K562 (cell line): Measurements from ENCODE around the gene CCNL1. TPM values are rescaled to one million over a fixed set of nuclear protein-coding genes. Genes with fewer than 3 reads are reported as not detected.

ENCODE experiments used
- ARHGAP35 ChIP-seq: fragments of 450-650 bp; IDR thresholded peaks from 2 replicates; pipeline ENCODE4 v1.6.1; 2018; ENCODE audit not compliant: partially characterized antibody
- BCOR ChIP-seq: fragments of 450-650 bp; IDR thresholded peaks from 2 replicates; pipeline ENCODE4 v1.6.1; 2016
- EP300 ChIP-seq: IDR thresholded peaks from 2 replicates; pipeline ENCODE4 v1.6.1; 2012; ENCODE audit warnings: low read length, improper control_type of control experiment
- EP400 ChIP-seq: fragments of 450-650 bp; IDR thresholded peaks from 2 replicates; pipeline ENCODE4 v1.6.1; 2017; ENCODE audit warnings: antibody characterized with exemption, mild to moderate bottlenecking, moderate library complexity
- FOSL1 ChIP-seq: fragments of 200-800 bp; sonication (Bioruptor generic); conservative IDR thresholded peaks from 2 replicates; pipeline ENCODE4 v1.6.1; 2016; ENCODE audit warnings: missing genetic modification characterization, missing compliant biosample characterization
- GABPA ChIP-seq: fragments of 200-800 bp; sonication (Bioruptor generic); conservative IDR thresholded peaks from 2 replicates; pipeline ENCODE4 v1.6.1; 2016; ENCODE audit warnings: low read depth, missing genetic modification characterization, missing compliant biosample characterization
- HCFC1 ChIP-seq: IDR thresholded peaks from 2 replicates; pipeline ENCODE4 v1.6.1; 2012; ENCODE audit warnings: low read depth, low read length, improper control_type of control experiment
- MCM3 ChIP-seq: fragments of 450-650 bp; IDR thresholded peaks from 2 replicates; pipeline ENCODE4 v1.6.1; 2016
- NEUROD1 ChIP-seq: fragments of 150-350 bp; IDR thresholded peaks from 2 replicates; pipeline ENCODE4 v1.6.1; 2014; ENCODE audit warnings: borderline replicate concordance, low read length, low read depth; ENCODE audit not compliant: partially characterized antibody
- NFE2 ChIP-seq: IDR thresholded peaks from 2 replicates; pipeline ENCODE4 v1.6.1; 2014; ENCODE audit warnings: antibody characterized with exemption, low read depth
- NR2C2 ChIP-seq, 2 experiments: fragments of 200-800 bp in 1 of 2; sonication (Bioruptor generic) in 1 of 2; sonication (generic) in 1 of 2; formaldehyde crosslinking in 1 of 2; IDR thresholded peaks; 2 replicates each; pipeline versions ENCODE4 v1.6.1 to v1.8.0; 2016 to 2022; ENCODE audit warnings: mild to moderate bottlenecking in 1 of 2, missing compliant biosample characterization in 1 of 2, missing genetic modification characterization in 1 of 2, missing genetic modification reagents in 1 of 2
- PHF21A ChIP-seq: fragments of 450-650 bp; IDR thresholded peaks from 2 replicates; pipeline ENCODE4 v1.6.1; 2017; ENCODE audit warnings: low read depth, borderline replicate concordance
- RBM22 ChIP-seq: fragments of 200-400 bp; formaldehyde crosslinking; IDR thresholded peaks from 2 replicates; pipeline ENCODE4 v1.6.1; 2018; ENCODE audit warnings: low read length, low read depth; ENCODE audit not compliant: poor library complexity, severe bottlenecking
- RBM25 ChIP-seq: fragments of 200-400 bp; formaldehyde crosslinking; IDR thresholded peaks from 2 replicates; pipeline ENCODE4 v1.6.1; 2018; ENCODE audit warnings: low read length, low read depth, moderate library complexity; ENCODE audit not compliant: severe bottlenecking
- STAT5A ChIP-seq: IDR thresholded peaks from 2 replicates; pipeline ENCODE4 v1.6.1; 2012; ENCODE audit warnings: low read length, inconsistent platforms, borderline replicate concordance
- TRIM24 ChIP-seq, 2 experiments: fragments of 450-650 bp; IDR thresholded peaks; 2 replicates each; pipeline ENCODE4 v1.6.1; 2016
- ZNF124 ChIP-seq: sonication (generic); formaldehyde crosslinking; IDR thresholded peaks from 2 replicates; pipeline ENCODE4 v1.8.1; 2022; ENCODE audit warnings: missing genetic modification reagents
- ZNF133 ChIP-seq: fragments of 250-450 bp; sonication (Bioruptor Pico); IDR thresholded peaks from 2 replicates; pipeline ENCODE4 v1.4.0; 2020; ENCODE audit warnings: mild to moderate bottlenecking
- polyA plus RNA-seq, 8 experiments: library from polyadenylated mRNA; depleted of rRNA in 4 of 8; stranded (reverse) in 5 of 8; unstranded in 3 of 8; fragments of >200 nt; fragmentation: Nextera tagmentation in 2 of 8; fragmentation: Illumina TruSeq in 1 of 8; extraction: Ambion mirVana in 2 of 8; extraction: Trizol in 1 of 8; gene quantifications; 2 replicates each; pipeline versions ENCODE4 v1.2.1 to v1.2.3, GENCODE V29; 2011 to 2014; ENCODE audit warnings: inconsistent platforms in 1 of 8, missing spikeins in 1 of 8
- total RNA-seq, 7 experiments: library from RNA; depleted of rRNA in 6 of 7; stranded (reverse); fragments of >200 nt in 6 of 7; fragmentation: Illumina TruSeq in 2 of 7; extraction: Trizol in 2 of 7; gene quantifications; 2 replicates each; pipeline versions ENCODE4 v1.2.1 to v1.2.3, GENCODE V29; 2011 to 2021; ENCODE audit warnings: low replicate concordance in 1 of 7
- TF ChIP-seq, protein P1 (sequence below): fragments of 450-650 bp; IDR thresholded peaks from 2 replicates; pipeline ENCODE4 v1.6.1; 2016; ENCODE audit warnings: mild to moderate bottlenecking
- TF ChIP-seq, protein P2 (sequence below), 2 experiments: fragments of 450-650 bp in 1 of 2; sonication (generic) in 1 of 2; formaldehyde crosslinking in 1 of 2; IDR thresholded peaks in 1 of 2; conservative IDR thresholded peaks in 1 of 2; 2 replicates each; pipeline versions ENCODE4 v1.6.1 to v1.8.1; 2016 to 2023; ENCODE audit warnings: mild to moderate bottlenecking in 2 of 2, moderate library complexity in 2 of 2, inconsistent platforms in 1 of 2, missing genetic modification reagents in 1 of 2
- TF ChIP-seq, protein P3 (sequence below): fragments of 450-650 bp; formaldehyde crosslinking; IDR thresholded peaks from 2 replicates; pipeline ENCODE4 v1.4.0; 2020; ENCODE audit warnings: mild to moderate bottlenecking, mixed read lengths

Gene CCNL1
- total and polyA plus RNA-seq, 9 of the 15 experiments (the other 6 are each of a cell fraction or from before 2014, with no cell fraction given): 16.1 to 186 (median 132) TPM

DNA sequence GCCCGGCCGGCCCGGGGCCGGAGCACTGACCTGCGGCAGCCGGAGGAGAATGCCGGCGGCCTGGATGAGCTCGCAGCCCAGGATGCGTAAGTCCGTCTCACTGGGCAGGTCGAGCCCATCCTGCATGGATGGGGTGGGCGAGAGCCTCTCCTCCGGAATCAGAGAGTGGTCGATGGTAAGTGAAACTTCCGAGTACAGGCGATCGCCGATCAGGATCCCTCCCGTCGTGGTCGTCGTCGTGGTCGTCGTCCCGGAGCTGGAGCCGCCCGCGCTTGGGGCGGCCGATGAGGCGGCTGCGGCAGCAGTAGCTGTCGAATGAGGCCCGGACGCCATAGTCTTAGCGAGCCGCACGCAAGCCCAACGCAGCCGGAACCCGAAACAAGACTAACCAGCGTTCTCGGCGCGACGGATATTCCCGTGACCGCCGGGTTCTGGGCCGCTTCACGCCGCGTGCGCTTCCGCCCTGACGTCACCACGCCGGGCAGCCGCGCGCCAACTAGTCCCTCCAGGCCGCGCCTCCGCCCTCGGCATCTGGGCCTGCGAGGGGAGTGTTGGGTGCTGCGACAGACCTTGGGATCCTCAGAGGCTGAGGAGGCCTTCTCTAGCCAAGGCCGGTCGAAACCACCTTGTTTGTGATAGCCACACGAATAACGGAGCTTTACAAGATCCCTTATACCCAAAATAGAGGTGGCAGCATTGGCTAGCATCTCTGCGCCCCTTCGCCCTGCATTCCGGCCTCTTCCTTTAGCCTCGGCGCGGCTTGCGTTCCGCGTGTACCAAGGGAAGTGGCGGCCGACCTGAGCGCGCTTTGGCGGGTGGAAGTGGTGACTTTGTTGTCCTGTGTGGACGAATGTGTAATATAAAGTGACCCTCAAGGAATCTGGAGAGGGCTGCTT lies at the start of gene CCNL1 (continued):
- TF ChIP-seq STAT5A: peak; percentile 62; the same call in 1 of the 2 replicates
- peak; percentile 77 for TF ChIP-seq HCFC1
- peak; percentile 80 for TF ChIP-seq NEUROD1
- TF ChIP-seq TRIM24 (IDR thresholded peaks at IDR 0.05): peak; percentile 38 to 72; a peak in 3 of 4 replicates
- TF ChIP-seq PHF21A: peak; percentile 95
- no peak for TF ChIP-seq MCM3
- TF ChIP-seq RBM25: no peak
- TF ChIP-seq, protein P1, sequence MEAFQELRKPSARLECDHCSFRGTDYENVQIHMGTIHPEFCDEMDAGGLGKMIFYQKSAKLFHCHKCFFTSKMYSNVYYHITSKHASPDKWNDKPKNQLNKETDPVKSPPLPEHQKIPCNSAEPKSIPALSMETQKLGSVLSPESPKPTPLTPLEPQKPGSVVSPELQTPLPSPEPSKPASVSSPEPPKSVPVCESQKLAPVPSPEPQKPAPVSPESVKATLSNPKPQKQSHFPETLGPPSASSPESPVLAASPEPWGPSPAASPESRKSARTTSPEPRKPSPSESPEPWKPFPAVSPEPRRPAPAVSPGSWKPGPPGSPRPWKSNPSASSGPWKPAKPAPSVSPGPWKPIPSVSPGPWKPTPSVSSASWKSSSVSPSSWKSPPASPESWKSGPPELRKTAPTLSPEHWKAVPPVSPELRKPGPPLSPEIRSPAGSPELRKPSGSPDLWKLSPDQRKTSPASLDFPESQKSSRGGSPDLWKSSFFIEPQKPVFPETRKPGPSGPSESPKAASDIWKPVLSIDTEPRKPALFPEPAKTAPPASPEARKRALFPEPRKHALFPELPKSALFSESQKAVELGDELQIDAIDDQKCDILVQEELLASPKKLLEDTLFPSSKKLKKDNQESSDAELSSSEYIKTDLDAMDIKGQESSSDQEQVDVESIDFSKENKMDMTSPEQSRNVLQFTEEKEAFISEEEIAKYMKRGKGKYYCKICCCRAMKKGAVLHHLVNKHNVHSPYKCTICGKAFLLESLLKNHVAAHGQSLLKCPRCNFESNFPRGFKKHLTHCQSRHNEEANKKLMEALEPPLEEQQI: peak; percentile 83; the same call in 1 of the 2 replicates
- TF ChIP-seq, protein P2, sequence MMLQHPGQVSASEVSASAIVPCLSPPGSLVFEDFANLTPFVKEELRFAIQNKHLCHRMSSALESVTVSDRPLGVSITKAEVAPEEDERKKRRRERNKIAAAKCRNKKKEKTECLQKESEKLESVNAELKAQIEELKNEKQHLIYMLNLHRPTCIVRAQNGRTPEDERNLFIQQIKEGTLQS (IDR thresholded peaks at IDR 0.05): peak; percentile 93
- TF ChIP-seq, protein P2 (CRISPR knock-in tag; conservative IDR thresholded peaks at IDR 0.05): peak; percentile 95
- peak; percentile 94 for TF ChIP-seq RBM22
- TF ChIP-seq EP300: peak; percentile 80
- TF ChIP-seq GABPA (tag): peak; percentile 91
- TF ChIP-seq EP400: peak; percentile 98
- peak; percentile 60 for TF ChIP-seq ARHGAP35
- TF ChIP-seq BCOR: peak; percentile 60; the same call in 1 of the 2 replicates
- peak; percentile 87 for TF ChIP-seq NR2C2 (CRISPR knock-in tag; IDR thresholded peaks at IDR 0.05)
- no peak for TF ChIP-seq NR2C2 (tag; IDR thresholded peaks at IDR 0.05)
- no peak for TF ChIP-seq ZNF124 (CRISPR knock-in tag)
- TF ChIP-seq NFE2: peak; percentile 16; the same call in 1 of the 2 replicates
- peak; percentile 66 for TF ChIP-seq FOSL1
- TF ChIP-seq, protein P3, sequence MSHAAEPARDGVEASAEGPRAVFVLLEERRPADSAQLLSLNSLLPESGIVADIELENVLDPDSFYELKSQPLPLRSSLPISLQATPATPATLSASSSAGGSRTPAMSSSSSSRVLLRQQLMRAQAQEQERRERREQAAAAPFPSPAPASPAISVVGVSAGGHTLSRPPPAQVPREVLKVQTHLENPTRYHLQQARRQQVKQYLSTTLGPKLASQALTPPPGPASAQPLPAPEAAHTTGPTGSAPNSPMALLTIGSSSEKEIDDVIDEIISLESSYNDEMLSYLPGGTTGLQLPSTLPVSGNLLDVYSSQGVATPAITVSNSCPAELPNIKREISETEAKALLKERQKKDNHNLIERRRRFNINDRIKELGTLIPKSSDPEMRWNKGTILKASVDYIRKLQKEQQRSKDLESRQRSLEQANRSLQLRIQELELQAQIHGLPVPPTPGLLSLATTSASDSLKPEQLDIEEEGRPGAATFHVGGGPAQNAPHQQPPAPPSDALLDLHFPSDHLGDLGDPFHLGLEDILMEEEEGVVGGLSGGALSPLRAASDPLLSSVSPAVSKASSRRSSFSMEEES: peak; percentile 64
- TF ChIP-seq ZNF133 (CRISPR knock-in tag): no peak
